HEK293 (cell line): Measurements from ENCODE around the gene MUC4.

Source experiments
- EGR2 ChIP-seq: fragments of 450-650 bp; formaldehyde crosslinking; IDR thresholded peaks from 2 replicates; pipeline ENCODE4 v1.5.1; 2016; ENCODE audit warnings: low read depth, missing biosample characterization, missing genetic modification characterization
- KLF10 ChIP-seq: fragments of 450-650 bp; IDR thresholded peaks from 2 replicates; pipeline ENCODE4 v1.5.1; 2018; ENCODE audit warnings: missing biosample characterization, mild to moderate bottlenecking, missing genetic modification characterization
- PRDM1 ChIP-seq: fragments of 450-650 bp; formaldehyde crosslinking; IDR thresholded peaks from 2 replicates; pipeline ENCODE4; 2016; ENCODE audit warnings: missing biosample characterization, missing genetic modification characterization
- SALL2 ChIP-seq: fragments of 450-650 bp; formaldehyde crosslinking; IDR thresholded peaks from 2 replicates; pipeline ENCODE4 v1.5.0; 2017; ENCODE audit warnings: missing biosample characterization, mild to moderate bottlenecking, missing genetic modification characterization, borderline replicate concordance
- SCRT2 ChIP-seq: fragments of 450-650 bp; formaldehyde crosslinking; IDR thresholded peaks from 2 replicates; pipeline ENCODE4 v1.5.1; 2016; ENCODE audit warnings: missing biosample characterization, missing genetic modification characterization
- ZBTB10 ChIP-seq: fragments of 450-650 bp; formaldehyde crosslinking; IDR thresholded peaks from 2 replicates; pipeline ENCODE4 v1.5.1; 2016; ENCODE audit warnings: missing biosample characterization, missing genetic modification characterization
- ZBTB48 ChIP-seq: fragments of 450-650 bp; formaldehyde crosslinking; IDR thresholded peaks from 2 replicates; pipeline ENCODE4 v1.5.1; 2016; ENCODE audit warnings: missing biosample characterization, missing genetic modification characterization
- ZBTB8A ChIP-seq: fragments of 450-650 bp; formaldehyde crosslinking; IDR thresholded peaks from 2 replicates; pipeline ENCODE4 v1.5.1; 2016; ENCODE audit warnings: missing biosample characterization, missing genetic modification characterization
- ZEB2 ChIP-seq: fragments of 450-650 bp; formaldehyde crosslinking; IDR thresholded peaks from 2 replicates; pipeline ENCODE4 v1.5.1; 2016; ENCODE audit warnings: missing biosample characterization, missing genetic modification characterization
- ZFHX2 ChIP-seq: fragments of 450-650 bp; formaldehyde crosslinking; conservative IDR thresholded peaks from 2 replicates; pipeline ENCODE4 v1.5.1; 2016; ENCODE audit warnings: missing biosample characterization, missing genetic modification characterization
- ZFP41 ChIP-seq: fragments of 450-650 bp; formaldehyde crosslinking; IDR thresholded peaks from 2 replicates; pipeline ENCODE4 v1.5.1; 2016; ENCODE audit warnings: missing biosample characterization, missing genetic modification characterization, borderline replicate concordance
- ZNF169 ChIP-seq: fragments of 450-650 bp; formaldehyde crosslinking; IDR thresholded peaks from 2 replicates; pipeline ENCODE4 v1.5.1; 2016; ENCODE audit warnings: missing biosample characterization, missing genetic modification characterization
- ZNF184 ChIP-seq: fragments of 450-650 bp; IDR thresholded peaks from 2 replicates; pipeline ENCODE4 v1.5.1; 2018; ENCODE audit warnings: missing biosample characterization, mild to moderate bottlenecking, missing genetic modification characterization
- ZNF214 ChIP-seq: fragments of 450-650 bp; formaldehyde crosslinking; IDR thresholded peaks from 2 replicates; pipeline ENCODE4 v1.5.1; 2017; ENCODE audit warnings: missing biosample characterization, mild to moderate bottlenecking, missing genetic modification characterization, borderline replicate concordance
- ZNF23 ChIP-seq: fragments of 450-650 bp; formaldehyde crosslinking; IDR thresholded peaks from 2 replicates; pipeline ENCODE4 v1.5.1; 2016; ENCODE audit warnings: missing biosample characterization, missing genetic modification characterization, borderline replicate concordance
- ZNF239 ChIP-seq: fragments of 450-650 bp; formaldehyde crosslinking; IDR thresholded peaks from 2 replicates; pipeline ENCODE4 v1.5.1; 2016; ENCODE audit warnings: missing biosample characterization, missing genetic modification characterization
- ZNF341 ChIP-seq: fragments of 450-650 bp; formaldehyde crosslinking; IDR thresholded peaks from 2 replicates; pipeline ENCODE4; 2016; ENCODE audit warnings: low read depth, missing biosample characterization, missing genetic modification characterization
- ZNF423 ChIP-seq: fragments of 450-650 bp; formaldehyde crosslinking; IDR thresholded peaks from 2 replicates; pipeline ENCODE4 v1.5.1; 2016; ENCODE audit warnings: missing biosample characterization, missing genetic modification characterization
- ZNF488 ChIP-seq: fragments of 450-650 bp; formaldehyde crosslinking; IDR thresholded peaks from 2 replicates; pipeline ENCODE4 v1.5.1; 2016; ENCODE audit warnings: missing biosample characterization, missing genetic modification characterization
- ZNF558 ChIP-seq: fragments of 450-650 bp; formaldehyde crosslinking; IDR thresholded peaks from 2 replicates; pipeline ENCODE4 v1.5.1; 2016; ENCODE audit warnings: missing biosample characterization, missing genetic modification characterization
- ZNF596 ChIP-seq: fragments of 450-650 bp; IDR thresholded peaks from 2 replicates; pipeline ENCODE4 v1.5.0; 2018; ENCODE audit warnings: missing biosample characterization, mild to moderate bottlenecking, missing genetic modification characterization, moderate library complexity
- ZNF600 ChIP-seq: fragments of 450-650 bp; formaldehyde crosslinking; IDR thresholded peaks from 2 replicates; pipeline ENCODE4 v1.5.1; 2016; ENCODE audit warnings: missing biosample characterization, missing genetic modification characterization
- ZNF776 ChIP-seq: fragments of 450-650 bp; formaldehyde crosslinking; IDR thresholded peaks from 2 replicates; pipeline ENCODE4 v1.5.0; 2017; ENCODE audit warnings: missing biosample characterization, missing genetic modification characterization, borderline replicate concordance
- TF ChIP-seq, protein P1 (sequence below): fragments of 450-650 bp; formaldehyde crosslinking; optimal IDR thresholded peaks from 2 replicates; pipeline ENCODE3; 2016; ENCODE audit warnings: missing biosample characterization, mild to moderate bottlenecking, missing genetic modification characterization
- TF ChIP-seq, protein P2 (sequence below): fragments of 450-650 bp; IDR thresholded peaks from 2 replicates; pipeline ENCODE4 v1.5.1; 2018; ENCODE audit warnings: missing biosample characterization, mild to moderate bottlenecking, missing genetic modification characterization
- TF ChIP-seq, protein P3 (sequence below): fragments of 450-650 bp; formaldehyde crosslinking; IDR thresholded peaks from 2 replicates; pipeline ENCODE4 v1.5.1; 2016; ENCODE audit warnings: missing biosample characterization, missing genetic modification characterization

MUC4 gene

DNA sequence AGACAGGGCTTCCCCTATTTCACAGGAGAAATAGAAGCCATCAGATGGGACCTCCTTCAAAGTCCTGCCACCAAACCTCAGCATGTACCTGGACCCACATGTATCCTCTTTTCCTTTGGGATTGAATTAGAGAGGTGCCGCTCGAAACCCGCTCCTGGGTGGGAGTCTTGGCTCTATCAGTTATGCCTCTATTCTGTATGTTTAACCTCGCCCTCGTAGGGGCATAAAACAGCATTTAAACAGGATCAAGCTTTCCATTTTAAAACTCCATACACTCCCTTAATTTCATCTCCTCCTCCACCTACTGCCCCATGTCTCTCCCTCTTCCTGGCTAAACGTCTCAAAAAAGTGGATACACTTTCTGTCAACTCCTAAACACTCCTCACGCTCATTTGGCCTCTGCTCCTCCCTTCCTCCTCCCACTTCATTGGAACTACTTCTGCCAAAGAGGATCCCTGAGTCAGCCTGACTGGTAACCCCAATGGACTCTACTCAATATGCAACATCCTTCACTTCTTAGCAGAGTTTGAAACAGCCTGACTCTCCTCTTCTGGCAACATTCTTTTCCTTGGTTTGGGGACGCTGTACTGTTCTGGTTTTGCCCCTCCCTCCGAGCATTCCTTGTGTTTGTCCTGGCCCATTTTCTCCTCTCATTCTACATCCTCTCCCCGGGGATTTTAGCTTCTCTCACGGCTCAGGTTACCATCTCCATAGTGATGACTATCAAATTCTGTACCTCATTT lies 114.0 kb downstream of the MUC4 start (continued):
- TF ChIP-seq ZBTB10 (tag by site-specific recombination) (no peak), ZNF169 (tag by site-specific recombination) (no peak), ZFP41 (tag by site-specific recombination) (no peak), ZNF184 (tag by site-specific recombination) (no peak), ZNF558 (tag by site-specific recombination) (no peak), ZNF239 (tag by site-specific recombination) (no peak), ZNF23 (no peak), ZNF776 (tag by site-specific recombination) (no peak), ZBTB48 (tag by site-specific recombination) (no peak), KLF10 (tag by site-specific recombination) (no peak), ZNF341 (tag by site-specific recombination) (peak; percentile 67), ZNF596 (tag by site-specific recombination) (no peak), ZNF423 (tag by site-specific recombination) (no peak), SCRT2 (tag by site-specific recombination) (no peak), ZNF488 (no peak), ZEB2 (tag by site-specific recombination) (no peak), ZNF600 (tag by site-specific recombination) (peak; percentile 53; the same call in 1 of the 2 replicates), EGR2 (tag by site-specific recombination) (0 out of 2 replicates have a peak, but pooled peaks have one; percentile 14), PRDM1 (tag by site-specific recombination) (no peak), ZFHX2 (tag by site-specific recombination) (peak; percentile 25; the same call in 1 of the 2 replicates), ZNF214 (tag by site-specific recombination) (no peak), SALL2 (no peak), ZBTB8A (tag by site-specific recombination) (no peak)
- TF ChIP-seq, protein P1, sequence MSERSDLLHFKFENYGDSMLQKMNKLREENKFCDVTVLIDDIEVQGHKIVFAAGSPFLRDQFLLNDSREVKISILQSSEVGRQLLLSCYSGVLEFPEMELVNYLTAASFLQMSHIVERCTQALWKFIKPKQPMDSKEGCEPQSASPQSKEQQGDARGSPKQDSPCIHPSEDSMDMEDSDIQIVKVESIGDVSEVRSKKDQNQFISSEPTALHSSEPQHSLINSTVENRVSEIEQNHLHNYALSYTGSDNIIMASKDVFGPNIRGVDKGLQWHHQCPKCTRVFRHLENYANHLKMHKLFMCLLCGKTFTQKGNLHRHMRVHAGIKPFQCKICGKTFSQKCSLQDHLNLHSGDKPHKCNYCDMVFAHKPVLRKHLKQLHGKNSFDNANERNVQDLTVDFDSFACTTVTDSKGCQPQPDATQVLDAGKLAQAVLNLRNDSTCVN = no peak
- TF ChIP-seq, protein P2, sequence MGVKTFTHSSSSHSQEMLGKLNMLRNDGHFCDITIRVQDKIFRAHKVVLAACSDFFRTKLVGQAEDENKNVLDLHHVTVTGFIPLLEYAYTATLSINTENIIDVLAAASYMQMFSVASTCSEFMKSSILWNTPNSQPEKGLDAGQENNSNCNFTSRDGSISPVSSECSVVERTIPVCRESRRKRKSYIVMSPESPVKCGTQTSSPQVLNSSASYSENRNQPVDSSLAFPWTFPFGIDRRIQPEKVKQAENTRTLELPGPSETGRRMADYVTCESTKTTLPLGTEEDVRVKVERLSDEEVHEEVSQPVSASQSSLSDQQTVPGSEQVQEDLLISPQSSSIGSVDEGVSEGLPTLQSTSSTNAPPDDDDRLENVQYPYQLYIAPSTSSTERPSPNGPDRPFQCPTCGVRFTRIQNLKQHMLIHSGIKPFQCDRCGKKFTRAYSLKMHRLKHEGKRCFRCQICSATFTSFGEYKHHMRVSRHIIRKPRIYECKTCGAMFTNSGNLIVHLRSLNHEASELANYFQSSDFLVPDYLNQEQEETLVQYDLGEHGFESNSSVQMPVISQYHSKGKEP (tag by site-specific recombination) = no peak
- TF ChIP-seq, protein P3, sequence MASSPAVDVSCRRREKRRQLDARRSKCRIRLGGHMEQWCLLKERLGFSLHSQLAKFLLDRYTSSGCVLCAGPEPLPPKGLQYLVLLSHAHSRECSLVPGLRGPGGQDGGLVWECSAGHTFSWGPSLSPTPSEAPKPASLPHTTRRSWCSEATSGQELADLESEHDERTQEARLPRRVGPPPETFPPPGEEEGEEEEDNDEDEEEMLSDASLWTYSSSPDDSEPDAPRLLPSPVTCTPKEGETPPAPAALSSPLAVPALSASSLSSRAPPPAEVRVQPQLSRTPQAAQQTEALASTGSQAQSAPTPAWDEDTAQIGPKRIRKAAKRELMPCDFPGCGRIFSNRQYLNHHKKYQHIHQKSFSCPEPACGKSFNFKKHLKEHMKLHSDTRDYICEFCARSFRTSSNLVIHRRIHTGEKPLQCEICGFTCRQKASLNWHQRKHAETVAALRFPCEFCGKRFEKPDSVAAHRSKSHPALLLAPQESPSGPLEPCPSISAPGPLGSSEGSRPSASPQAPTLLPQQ (tag by site-specific recombination) = no peak
